ENCODE measurements around the gene EFNA3. TPM values are rescaled to one million over a fixed set of nuclear protein-coding genes. Genes with fewer than 3 reads are reported as not detected.

The EFNA3 gene
- total RNA-seq, 1 donor from 2014 or later, result 2.9 TPM

DNA sequence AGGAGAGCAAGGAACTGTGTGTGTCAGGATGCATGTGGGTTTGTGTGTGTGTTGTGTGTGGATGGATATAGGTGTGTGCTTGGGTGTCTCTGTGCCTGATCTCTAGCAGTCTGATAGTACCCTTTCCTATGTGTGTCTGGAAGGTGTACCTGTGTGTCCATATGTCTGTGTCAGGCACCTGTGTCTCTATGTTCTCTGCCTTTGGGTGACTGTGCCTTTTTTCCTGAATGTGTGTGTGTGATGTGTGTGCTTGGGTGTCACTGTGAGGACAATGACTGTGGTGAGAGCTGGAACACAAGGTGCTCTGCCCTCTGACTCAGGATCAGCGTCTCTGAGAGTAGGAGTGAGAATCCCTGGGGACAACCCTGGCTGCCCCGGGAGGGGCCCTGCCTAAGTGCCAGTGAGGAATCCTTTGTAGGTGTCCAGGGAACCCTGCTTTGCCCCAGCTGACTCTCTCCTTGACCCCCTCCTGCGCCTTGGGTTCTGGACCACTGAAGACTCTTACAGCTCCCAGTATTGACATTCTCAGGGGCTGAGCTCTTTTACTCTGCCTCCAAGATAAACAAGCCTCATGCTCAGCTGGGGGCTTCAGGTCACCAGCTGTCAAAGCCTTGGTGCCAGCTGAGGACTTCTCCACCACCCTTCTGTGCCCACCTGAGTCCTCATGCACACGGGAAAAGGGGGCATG, 735 bp upstream of the EFNA3 start:
- peak overlapping the region; percentile 77 for H3K4me2 ChIP-seq (ENCODE audit: low read length)
- H2AFZ ChIP-seq (ENCODE audit: low read depth, low read length), result no peak overlapping the region
- no peak overlapping the region for H3K27ac ChIP-seq (ENCODE audit: low read depth, low read length)
- peaks cover 16% of the 10 kb centered on the region for H3K4me1 ChIP-seq (ENCODE audit: insufficient read depth, low read length)
- DNase-seq (ENCODE audit: low read depth) (no peak), FAIRE-seq (no peak)
- no peaks in the 10 kb centered on the region for H3K36me3 ChIP-seq (ENCODE audit: insufficient read depth, low read length)
- no peak overlapping the region for H3K9ac ChIP-seq (ENCODE audit: low read length)
- peaks cover 10% of the 10 kb centered on the region for H4K20me1 ChIP-seq (ENCODE audit: insufficient read depth, low read length)
- no peaks in the 10 kb centered on the region for H3K79me2 ChIP-seq (ENCODE audit: insufficient read depth, low read length)
- Mint-ChIP-seq H3K4me3 (ENCODE audit: unreplicated experiment) (no peak overlapping the region), H3K27me3 (ENCODE audit: low read depth, unreplicated experiment) (peaks cover 40% of the 10 kb centered on the region), H3K9me3 (ENCODE audit: unreplicated experiment) (no peaks in the 10 kb centered on the region), H3K27ac (ENCODE audit: unreplicated experiment) (no peak overlapping the region), H3K36me3 (ENCODE audit: low read depth, unreplicated experiment) (peaks cover 2% of the 10 kb centered on the region), H3K4me1 (ENCODE audit: low read depth, unreplicated experiment) (peaks cover 11% of the 10 kb centered on the region)
- peak overlapping the region; percentile 17 for H3K4me3 ChIP-seq (ENCODE audit: insufficient read depth, low read depth, low read length)
- no peak for TF ChIP-seq EZH2 (IDR thresholded peaks at IDR 0.05; ENCODE audit: insufficient read depth, low read length)
- TF ChIP-seq, protein P1, sequence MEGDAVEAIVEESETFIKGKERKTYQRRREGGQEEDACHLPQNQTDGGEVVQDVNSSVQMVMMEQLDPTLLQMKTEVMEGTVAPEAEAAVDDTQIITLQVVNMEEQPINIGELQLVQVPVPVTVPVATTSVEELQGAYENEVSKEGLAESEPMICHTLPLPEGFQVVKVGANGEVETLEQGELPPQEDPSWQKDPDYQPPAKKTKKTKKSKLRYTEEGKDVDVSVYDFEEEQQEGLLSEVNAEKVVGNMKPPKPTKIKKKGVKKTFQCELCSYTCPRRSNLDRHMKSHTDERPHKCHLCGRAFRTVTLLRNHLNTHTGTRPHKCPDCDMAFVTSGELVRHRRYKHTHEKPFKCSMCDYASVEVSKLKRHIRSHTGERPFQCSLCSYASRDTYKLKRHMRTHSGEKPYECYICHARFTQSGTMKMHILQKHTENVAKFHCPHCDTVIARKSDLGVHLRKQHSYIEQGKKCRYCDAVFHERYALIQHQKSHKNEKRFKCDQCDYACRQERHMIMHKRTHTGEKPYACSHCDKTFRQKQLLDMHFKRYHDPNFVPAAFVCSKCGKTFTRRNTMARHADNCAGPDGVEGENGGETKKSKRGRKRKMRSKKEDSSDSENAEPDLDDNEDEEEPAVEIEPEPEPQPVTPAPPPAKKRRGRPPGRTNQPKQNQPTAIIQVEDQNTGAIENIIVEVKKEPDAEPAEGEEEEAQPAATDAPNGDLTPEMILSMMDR (IDR thresholded peaks at IDR 0.05; ENCODE audit: insufficient read depth, low read depth, low read length), result no peak
- H3K27me3 ChIP-seq (ENCODE audit: insufficient read depth, low read length), result peaks cover 48% of the 10 kb centered on the region
- H3K9me3 ChIP-seq (ENCODE audit: insufficient read depth, low read depth, low read length), result no peaks in the 10 kb centered on the region

DNA sequence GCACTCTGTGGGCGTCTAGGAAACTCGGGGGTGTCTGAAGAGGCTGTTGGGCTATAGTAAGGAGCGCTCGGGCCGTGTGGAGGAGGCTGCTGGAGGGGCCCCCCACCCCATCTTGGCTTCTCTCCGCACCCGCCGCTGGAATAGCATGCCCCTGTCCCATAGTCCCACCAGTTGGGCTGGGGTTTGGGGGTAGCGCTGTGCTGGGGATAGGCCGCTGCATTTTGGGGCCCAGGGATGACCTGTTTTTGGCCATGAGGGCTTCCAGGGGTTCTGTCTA, 511 bp downstream of the EFNA3 start:
- Mint-ChIP-seq H3K4me3 (ENCODE audit: unreplicated experiment) (peak overlapping the region; percentile 88), H3K36me3 (ENCODE audit: low read depth, unreplicated experiment) (peaks cover 4% of the 10 kb centered on the region), H3K9me3 (ENCODE audit: unreplicated experiment) (no peaks in the 10 kb centered on the region), H3K4me1 (ENCODE audit: low read depth, unreplicated experiment) (peaks cover 11% of the 10 kb centered on the region), H3K27ac (ENCODE audit: unreplicated experiment) (peak overlapping the region; percentile 55), H3K27me3 (ENCODE audit: low read depth, unreplicated experiment) (peaks cover 48% of the 10 kb centered on the region)
- no peak overlapping the region for H2AFZ ChIP-seq (ENCODE audit: low read depth, low read length)
- no peaks in the 10 kb centered on the region for H3K9me3 ChIP-seq (ENCODE audit: insufficient read depth, low read depth, low read length)
- no peak overlapping the region for H3K4me3 ChIP-seq (ENCODE audit: insufficient read depth, low read depth, low read length)
- H3K4me2 ChIP-seq (ENCODE audit: low read length), result peak overlapping the region; percentile 77
- peaks cover 17% of the 10 kb centered on the region for H3K4me1 ChIP-seq (ENCODE audit: insufficient read depth, low read length)
- no peaks in the 10 kb centered on the region for H3K79me2 ChIP-seq (ENCODE audit: insufficient read depth, low read length)
- peak; percentile 68 for TF ChIP-seq EZH2 (IDR thresholded peaks at IDR 0.05; ENCODE audit: insufficient read depth, low read length)
- TF ChIP-seq, protein P1 (IDR thresholded peaks at IDR 0.05; ENCODE audit: insufficient read depth, low read depth, low read length), result no peak
- no peak overlapping the region for H3K27ac ChIP-seq (ENCODE audit: low read depth, low read length)
- no peak overlapping the region for H3K9ac ChIP-seq (ENCODE audit: low read length)
- H3K27me3 ChIP-seq (ENCODE audit: insufficient read depth, low read length), result peaks cover 51% of the 10 kb centered on the region
- no peaks in the 10 kb centered on the region for H3K36me3 ChIP-seq (ENCODE audit: insufficient read depth, low read length)
- FAIRE-seq (no peak), DNase-seq (ENCODE audit: low read depth) (no peak)
- H4K20me1 ChIP-seq (ENCODE audit: insufficient read depth, low read length), result peaks cover 13% of the 10 kb centered on the region
